A549 (cell line): ENCODE results near the gene RPLP2.
A peak's percentile ranks its signal among the peaks of the same experiment; 100 is the strongest.

Source experiments
- BHLHE40 ChIP-seq: IDR thresholded peaks from 2 replicates; pipeline ENCODE4 v1.6.1; 2012; ENCODE audit warnings: low read depth, low read length, inconsistent platforms
- CEBPB ChIP-seq, 2 experiments: fragments of >200 bp in 1 of 2; sonication (Bioruptor Twin) in 1 of 2; formaldehyde crosslinking in 1 of 2; IDR thresholded peaks; 2 replicates each; pipeline ENCODE4 v1.6.1; 2012 to 2016
- CTCF ChIP-seq: fragments of >200 bp; sonication (Bioruptor Twin); formaldehyde crosslinking; IDR thresholded peaks from 3 replicates; pipeline ENCODE4 v1.5.1; 2016
- EHMT2 ChIP-seq: fragments of 200-600 bp; sonication (generic); IDR thresholded peaks from 2 replicates; pipeline ENCODE4 v1.6.1; 2016; ENCODE audit warnings: antibody characterized with exemption, low read depth, mild to moderate bottlenecking, moderate library complexity
- JUN ChIP-seq, 2 experiments: fragments of >200 bp; sonication (Bioruptor Twin); formaldehyde crosslinking; IDR thresholded peaks; 2 replicates in 1 of 2; 3 replicates in 1 of 2; pipeline ENCODE4 v1.6.1; 2016 to 2017
- MAX ChIP-seq: IDR thresholded peaks from 2 replicates; pipeline ENCODE4 v1.6.1; 2012
- PHF8 ChIP-seq: fragments of 200-600 bp; sonication (generic); IDR thresholded peaks from 2 replicates; pipeline ENCODE4 v1.6.1; 2016; ENCODE audit warnings: low read depth, mild to moderate bottlenecking, antibody characterized with exemption, moderate library complexity, borderline replicate concordance
- REST ChIP-seq: fragments of 200-600 bp; sonication (generic); IDR thresholded peaks from 2 replicates; pipeline ENCODE4 v1.6.1; 2016; ENCODE audit warnings: antibody characterized with exemption, mild to moderate bottlenecking, moderate library complexity
- RFX5 ChIP-seq: fragments of 450-650 bp; IDR thresholded peaks from 2 replicates; pipeline ENCODE4 v1.7.1; 2014; ENCODE audit warnings: antibody characterized with exemption, mild to moderate bottlenecking, moderate library complexity
- SREBF2 ChIP-seq: fragments of 450-650 bp; IDR thresholded peaks from 2 replicates; pipeline ENCODE4 v1.6.1; 2014; ENCODE audit warnings: mild to moderate bottlenecking, moderate library complexity
- USF2 ChIP-seq: fragments of 450-650 bp; IDR thresholded peaks from 2 replicates; pipeline ENCODE4 v1.6.1; 2014; ENCODE audit warnings: antibody characterized with exemption

GRCh38 chr11:763549-764321 lies 46.0 kb upstream of the RPLP2 start:
- TF ChIP-seq CTCF (no peak), RFX5 (no peak), CEBPB (IDR thresholded peaks at IDR 0.05) (no peak), PHF8 (no peak), REST (no peak), EHMT2 (no peak), MAX (no peak; the same call in 1 of the 2 replicates), BHLHE40 (no peak), JUN (IDR thresholded peaks at IDR 0.05) (peak in 1 of 2 experiments; percentile 15; a peak in 2 of 5 replicates), SREBF2 (no peak), USF2 (no peak)
